HepG2 (cell line): ENCODE measurements around the gene COMMD7. TPM values are rescaled to one million over a fixed set of nuclear protein-coding genes. Genes with fewer than 3 reads are reported as not detected.

Experiments
- ARID2 ChIP-seq: sonication (generic); formaldehyde crosslinking; IDR thresholded peaks from 2 replicates; pipeline ENCODE4 v1.8.1; 2022; ENCODE audit warnings: mild to moderate bottlenecking, missing genetic modification reagents, borderline replicate concordance
- ATF1 ChIP-seq: IDR thresholded peaks from 2 replicates; pipeline ENCODE4 v1.6.1; 2016; ENCODE audit warnings: mild to moderate bottlenecking, control low read depth
- ATF7 ChIP-seq, 2 experiments: fragments of 450-650 bp in 1 of 2; sonication (generic) in 1 of 2; formaldehyde crosslinking in 1 of 2; IDR thresholded peaks; 2 replicates each; pipeline versions ENCODE4 v1.4.0 to v1.6.1; 2016 to 2020; ENCODE audit warnings: antibody characterized with exemption in 1 of 2, mild to moderate bottlenecking in 1 of 2, missing genetic modification reagents in 1 of 2
- BORCS8-MEF2B ChIP-seq: sonication (generic); formaldehyde crosslinking; IDR thresholded peaks from 2 replicates; pipeline ENCODE4 v1.8.0; 2022; ENCODE audit warnings: mild to moderate bottlenecking, missing genetic modification reagents
- CTCF ChIP-seq: sonication (generic); formaldehyde crosslinking; IDR thresholded peaks from 2 replicates; pipeline ENCODE4 v1.5.0; 2020; ENCODE audit warnings: mild to moderate bottlenecking, missing genetic modification reagents, moderate library complexity
- GATAD1 ChIP-seq: IDR thresholded peaks from 2 replicates; pipeline ENCODE4 v1.6.1; 2016; ENCODE audit warnings: missing genetic modification reagents, missing compliant biosample characterization
- NFE2L1 ChIP-seq: sonication (generic); formaldehyde crosslinking; IDR thresholded peaks from 2 replicates; pipeline ENCODE4 v1.4.0; 2020; ENCODE audit warnings: missing genetic modification reagents, mild to moderate bottlenecking, borderline replicate concordance
- SMAD1 ChIP-seq: sonication (generic); formaldehyde crosslinking; IDR thresholded peaks from 2 replicates; pipeline ENCODE4 v1.4.0; 2020; ENCODE audit warnings: missing genetic modification reagents, low read depth, mild to moderate bottlenecking, borderline replicate concordance
- TFE3 ChIP-seq: IDR thresholded peaks from 2 replicates; pipeline ENCODE4 v1.6.1; 2016
- ZMYM3 ChIP-seq: sonication (generic); formaldehyde crosslinking; IDR thresholded peaks from 2 replicates; pipeline ENCODE4 v1.5.1; 2020; ENCODE audit warnings: mild to moderate bottlenecking, missing genetic modification reagents
- ZNF329 ChIP-seq: sonication (generic); formaldehyde crosslinking; IDR thresholded peaks from 2 replicates; pipeline ENCODE4 v1.9.0; 2021; ENCODE audit warnings: low read depth, mild to moderate bottlenecking, missing genetic modification reagents
- ZNF572 ChIP-seq: sonication (generic); formaldehyde crosslinking; IDR thresholded peaks from 2 replicates; pipeline ENCODE4 v1.5.1; 2020; ENCODE audit warnings: mild to moderate bottlenecking, missing genetic modification reagents
- ZNF768 ChIP-seq: sonication (generic); formaldehyde crosslinking; IDR thresholded peaks from 2 replicates; pipeline ENCODE4 v1.4.0; 2020; ENCODE audit warnings: missing genetic modification reagents
- polyA plus RNA-seq, 8 experiments: library from polyadenylated mRNA; depleted of rRNA in 3 of 8; stranded (reverse) in 7 of 8; unstranded in 1 of 8; fragments of >200 nt; fragmentation: Illumina TruSeq in 4 of 8; extraction: Trizol in 4 of 8; gene quantifications; 2 replicates each; pipeline versions ENCODE4 v1.2.1 to v1.2.3, GENCODE V29; 2011 to 2016; ENCODE audit warnings: low read depth in 4 of 8, missing spikeins in 1 of 8, mixed read lengths in 1 of 8; ENCODE audit not compliant: insufficient read depth in 1 of 8
- total RNA-seq, 5 experiments: library from RNA; depleted of rRNA; stranded (reverse); fragments of >200 nt; fragmentation: Illumina TruSeq; extraction: Trizol; gene quantifications; 2 replicates each; pipeline ENCODE4 v1.2.3, GENCODE V29; 2016; ENCODE audit warnings: low read depth in 1 of 5
- TF ChIP-seq, protein P1 (sequence below), 2 experiments: sonication (generic) in 1 of 2; formaldehyde crosslinking in 1 of 2; IDR thresholded peaks; 2 replicates each; pipeline versions ENCODE4 v1.6.1 to v1.9.0; 2014 to 2022; ENCODE audit warnings: antibody characterized with exemption in 1 of 2, borderline replicate concordance in 1 of 2, inconsistent platforms in 1 of 2, low read depth in 1 of 2, missing genetic modification reagents in 1 of 2
- TF ChIP-seq, protein P2 (sequence below): IDR thresholded peaks from 2 replicates; pipeline ENCODE4 v1.6.1; 2016
- TF ChIP-seq, protein P3 (sequence below): sonication (generic); formaldehyde crosslinking; IDR thresholded peaks from 2 replicates; pipeline ENCODE4 v1.4.0; 2020; ENCODE audit warnings: low read depth, mild to moderate bottlenecking, missing genetic modification reagents

The COMMD7 gene
- total and polyA plus RNA-seq, 2 of the 13 experiments (the other 11 are each of a cell fraction or from before 2014, with no cell fraction given): 42.1 to 53.3 TPM

- TF ChIP-seq ZNF572 (0 out of 2 replicates have a peak, but pooled peaks have one; percentile 69), SMAD1 (CRISPR knock-in tag) (no peak), NFE2L1 (CRISPR knock-in tag) (no peak), ZNF329 (no peak), GATAD1 (0 out of 2 replicates have a peak, but pooled peaks have one; percentile 0), TFE3 (CRISPR knock-in tag) (0 out of 2 replicates have a peak, but pooled peaks have one; percentile 15), BORCS8-MEF2B (CRISPR knock-in tag) (peak; percentile 37; the same call in 1 of the 2 replicates), CTCF (CRISPR knock-in tag) (peak; percentile 25; the same call in 1 of the 2 replicates), ZNF768 (CRISPR knock-in tag) (peak; percentile 84), ATF1 (no peak), ARID2 (CRISPR knock-in tag) (0 out of 2 replicates have a peak, but pooled peaks have one; percentile 42), ATF7 (IDR thresholded peaks at IDR 0.05) (no peak), ATF7 (CRISPR knock-in tag; IDR thresholded peaks at IDR 0.05) (no peak), ZMYM3 (CRISPR knock-in tag) (no peak; the same call in 1 of the 2 replicates)
- TF ChIP-seq, protein P1, sequence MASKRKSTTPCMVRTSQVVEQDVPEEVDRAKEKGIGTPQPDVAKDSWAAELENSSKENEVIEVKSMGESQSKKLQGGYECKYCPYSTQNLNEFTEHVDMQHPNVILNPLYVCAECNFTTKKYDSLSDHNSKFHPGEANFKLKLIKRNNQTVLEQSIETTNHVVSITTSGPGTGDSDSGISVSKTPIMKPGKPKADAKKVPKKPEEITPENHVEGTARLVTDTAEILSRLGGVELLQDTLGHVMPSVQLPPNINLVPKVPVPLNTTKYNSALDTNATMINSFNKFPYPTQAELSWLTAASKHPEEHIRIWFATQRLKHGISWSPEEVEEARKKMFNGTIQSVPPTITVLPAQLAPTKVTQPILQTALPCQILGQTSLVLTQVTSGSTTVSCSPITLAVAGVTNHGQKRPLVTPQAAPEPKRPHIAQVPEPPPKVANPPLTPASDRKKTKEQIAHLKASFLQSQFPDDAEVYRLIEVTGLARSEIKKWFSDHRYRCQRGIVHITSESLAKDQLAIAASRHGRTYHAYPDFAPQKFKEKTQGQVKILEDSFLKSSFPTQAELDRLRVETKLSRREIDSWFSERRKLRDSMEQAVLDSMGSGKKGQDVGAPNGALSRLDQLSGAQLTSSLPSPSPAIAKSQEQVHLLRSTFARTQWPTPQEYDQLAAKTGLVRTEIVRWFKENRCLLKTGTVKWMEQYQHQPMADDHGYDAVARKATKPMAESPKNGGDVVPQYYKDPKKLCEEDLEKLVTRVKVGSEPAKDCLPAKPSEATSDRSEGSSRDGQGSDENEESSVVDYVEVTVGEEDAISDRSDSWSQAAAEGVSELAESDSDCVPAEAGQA (IDR thresholded peaks at IDR 0.05; ENCODE audit: low read depth): no peak
- TF ChIP-seq, protein P1 (CRISPR knock-in tag; IDR thresholded peaks at IDR 0.05; ENCODE audit: borderline replicate concordance): no peak
- TF ChIP-seq, protein P2, sequence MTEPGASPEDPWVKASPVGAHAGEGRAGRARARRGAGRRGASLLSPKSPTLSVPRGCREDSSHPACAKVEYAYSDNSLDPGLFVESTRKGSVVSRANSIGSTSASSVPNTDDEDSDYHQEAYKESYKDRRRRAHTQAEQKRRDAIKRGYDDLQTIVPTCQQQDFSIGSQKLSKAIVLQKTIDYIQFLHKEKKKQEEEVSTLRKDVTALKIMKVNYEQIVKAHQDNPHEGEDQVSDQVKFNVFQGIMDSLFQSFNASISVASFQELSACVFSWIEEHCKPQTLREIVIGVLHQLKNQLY (CRISPR knock-in tag): 0 out of 2 replicates have a peak, but pooled peaks have one; percentile 11
- TF ChIP-seq, protein P3, sequence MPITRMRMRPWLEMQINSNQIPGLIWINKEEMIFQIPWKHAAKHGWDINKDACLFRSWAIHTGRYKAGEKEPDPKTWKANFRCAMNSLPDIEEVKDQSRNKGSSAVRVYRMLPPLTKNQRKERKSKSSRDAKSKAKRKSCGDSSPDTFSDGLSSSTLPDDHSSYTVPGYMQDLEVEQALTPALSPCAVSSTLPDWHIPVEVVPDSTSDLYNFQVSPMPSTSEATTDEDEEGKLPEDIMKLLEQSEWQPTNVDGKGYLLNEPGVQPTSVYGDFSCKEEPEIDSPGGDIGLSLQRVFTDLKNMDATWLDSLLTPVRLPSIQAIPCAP (CRISPR knock-in tag): 0 out of 2 replicates have a peak, but pooled peaks have one; percentile 67
These were observed 61.8 kb downstream of the COMMD7 start (continued) for GRCh38 chr20:32681175-32682084.
